ENCODE measurements around the gene ANKRD1.
"Not testable (repeated sequence)": the region's sequence is repeated elsewhere in the genome, so short reads cannot be mapped to it uniquely, and the experiment has no call there.

ANKRD1 gene

GRCh38 chr10:90958781-90959180 lies 37.9 kb upstream of the ANKRD1 start:
- no peaks in the 10 kb centered on the region for H3K27me3 ChIP-seq (ENCODE audit: control insufficient read depth, insufficient read depth, low read length)
- no peak overlapping the region for H3K4me3 ChIP-seq (ENCODE audit: low read length)
- H3K36me3 ChIP-seq (ENCODE audit: control insufficient read depth, low read depth, low read length): no peaks in the 10 kb centered on the region
- no peak overlapping the region for H3K9ac ChIP-seq (ENCODE audit: low read length)
- H3K27ac ChIP-seq (ENCODE audit: low read length): no peak overlapping the region
- H3K4me1 ChIP-seq (ENCODE audit: control insufficient read depth, low read depth, low read length): no peaks in the 10 kb centered on the region
- H3K9me3 ChIP-seq (ENCODE audit: control insufficient read depth, low read depth, low read length): no peaks in the 10 kb centered on the region

- H3K27me3 ChIP-seq (ENCODE audit: control insufficient read depth, insufficient read depth, low read length): peaks cover 30% of the 10 kb centered on the region
- H3K27ac ChIP-seq (ENCODE audit: low read length): no peak overlapping the region
- no peak overlapping the region for H3K9ac ChIP-seq (ENCODE audit: low read length)
- H3K9me3 ChIP-seq (ENCODE audit: control insufficient read depth, low read depth, low read length): no peaks in the 10 kb centered on the region
- H3K36me3 ChIP-seq (ENCODE audit: control insufficient read depth, low read depth, low read length): no peaks in the 10 kb centered on the region
- H3K4me1 ChIP-seq (ENCODE audit: control insufficient read depth, low read depth, low read length): no peaks in the 10 kb centered on the region
- H3K4me3 ChIP-seq (ENCODE audit: low read length): no peak overlapping the region
Observed at GRCh38 chr10:90947030-90947960, 26.4 kb upstream of the ANKRD1 start.

- H3K9me3 ChIP-seq (ENCODE audit: control insufficient read depth, low read depth, low read length): no peaks in the 10 kb centered on the region
- H3K4me1 ChIP-seq (ENCODE audit: control insufficient read depth, low read depth, low read length): no peaks in the 10 kb centered on the region
- peaks cover 41% of the 10 kb centered on the region for H3K27me3 ChIP-seq (ENCODE audit: control insufficient read depth, insufficient read depth, low read length)
- H3K4me3 ChIP-seq (ENCODE audit: low read length): no peak overlapping the region
- no peaks in the 10 kb centered on the region for H3K36me3 ChIP-seq (ENCODE audit: control insufficient read depth, low read depth, low read length)
- no peak overlapping the region for H3K27ac ChIP-seq (ENCODE audit: low read length)
- H3K9ac ChIP-seq (ENCODE audit: low read length): no peak overlapping the region
Observed at GRCh38 chr10:90945491-90946070, 24.7 kb upstream of the ANKRD1 start.

- Histone ChIP-seq H3K36me3 (ENCODE audit: control insufficient read depth, low read depth, low read length) (no peaks in the 10 kb centered on the region), H3K4me3 (ENCODE audit: low read length) (no peak overlapping the region), H3K4me1 (ENCODE audit: control insufficient read depth, low read depth, low read length) (no peaks in the 10 kb centered on the region), H3K27ac (ENCODE audit: low read length) (no peak overlapping the region), H3K9me3 (ENCODE audit: control insufficient read depth, low read depth, low read length) (no peaks in the 10 kb centered on the region), H3K27me3 (ENCODE audit: control insufficient read depth, insufficient read depth, low read length) (peaks cover 49% of the 10 kb centered on the region), H3K9ac (ENCODE audit: low read length) (no peak overlapping the region)
Observed at GRCh38 chr10:90944749-90945148, 23.9 kb upstream of the ANKRD1 start.

GRCh38 chr10:90942980-90943379 lies 22.1 kb upstream of the ANKRD1 start:
- H3K36me3 ChIP-seq (ENCODE audit: control insufficient read depth, low read depth, low read length); H3K4me3 ChIP-seq (ENCODE audit: low read length); H3K9ac ChIP-seq (ENCODE audit: low read length); H3K9me3 ChIP-seq (ENCODE audit: control insufficient read depth, low read depth, low read length); H3K27ac ChIP-seq (ENCODE audit: low read length); H3K4me1 ChIP-seq (ENCODE audit: control insufficient read depth, low read depth, low read length): not testable (repeated sequence)
- peaks cover 53% of the 10 kb centered on the region for H3K27me3 ChIP-seq (ENCODE audit: control insufficient read depth, insufficient read depth, low read length)

GRCh38 chr10:90939648-90940047 lies 18.8 kb upstream of the ANKRD1 start:
- H3K4me3 ChIP-seq (ENCODE audit: low read length): no peak overlapping the region
- H3K9me3 ChIP-seq (ENCODE audit: control insufficient read depth, low read depth, low read length): no peaks in the 10 kb centered on the region
- no peak overlapping the region for H3K9ac ChIP-seq (ENCODE audit: low read length)
- H3K4me1 ChIP-seq (ENCODE audit: control insufficient read depth, low read depth, low read length): no peaks in the 10 kb centered on the region
- no peaks in the 10 kb centered on the region for H3K36me3 ChIP-seq (ENCODE audit: control insufficient read depth, low read depth, low read length)
- no peak overlapping the region for H3K27ac ChIP-seq (ENCODE audit: low read length)
- peaks cover 70% of the 10 kb centered on the region for H3K27me3 ChIP-seq (ENCODE audit: control insufficient read depth, insufficient read depth, low read length)

GRCh38 chr10:90939116-90939515 lies 18.2 kb upstream of the ANKRD1 start:
- no peaks in the 10 kb centered on the region for H3K36me3 ChIP-seq (ENCODE audit: control insufficient read depth, low read depth, low read length)
- H3K4me1 ChIP-seq (ENCODE audit: control insufficient read depth, low read depth, low read length): no peaks in the 10 kb centered on the region
- no peak overlapping the region for H3K4me3 ChIP-seq (ENCODE audit: low read length)
- H3K27me3 ChIP-seq (ENCODE audit: control insufficient read depth, insufficient read depth, low read length): peaks cover 70% of the 10 kb centered on the region
- H3K9ac ChIP-seq (ENCODE audit: low read length): no peak overlapping the region
- no peaks in the 10 kb centered on the region for H3K9me3 ChIP-seq (ENCODE audit: control insufficient read depth, low read depth, low read length)
- no peak overlapping the region for H3K27ac ChIP-seq (ENCODE audit: low read length)

GRCh38 chr10:90937645-90938258 lies 16.9 kb upstream of the ANKRD1 start:
- H3K36me3 ChIP-seq (ENCODE audit: control insufficient read depth, low read depth, low read length): no peaks in the 10 kb centered on the region
- H3K4me3 ChIP-seq (ENCODE audit: low read length): no peak overlapping the region
- H3K9me3 ChIP-seq (ENCODE audit: control insufficient read depth, low read depth, low read length): no peaks in the 10 kb centered on the region
- no peak overlapping the region for H3K27ac ChIP-seq (ENCODE audit: low read length)
- H3K27me3 ChIP-seq (ENCODE audit: control insufficient read depth, insufficient read depth, low read length): peaks cover 82% of the 10 kb centered on the region
- no peaks in the 10 kb centered on the region for H3K4me1 ChIP-seq (ENCODE audit: control insufficient read depth, low read depth, low read length)
- H3K9ac ChIP-seq (ENCODE audit: low read length): no peak overlapping the region

- no peak overlapping the region for H3K4me3 ChIP-seq (ENCODE audit: low read length)
- no peak overlapping the region for H3K27ac ChIP-seq (ENCODE audit: low read length)
- H3K36me3 ChIP-seq (ENCODE audit: control insufficient read depth, low read depth, low read length): no peaks in the 10 kb centered on the region
- peaks cover 4% of the 10 kb centered on the region for H3K4me1 ChIP-seq (ENCODE audit: control insufficient read depth, low read depth, low read length)
- H3K9me3 ChIP-seq (ENCODE audit: control insufficient read depth, low read depth, low read length): no peaks in the 10 kb centered on the region
- H3K27me3 ChIP-seq (ENCODE audit: control insufficient read depth, insufficient read depth, low read length): peaks cover 93% of the 10 kb centered on the region
- H3K9ac ChIP-seq (ENCODE audit: low read length): no peak overlapping the region
Observed at GRCh38 chr10:90936276-90936659, 15.4 kb upstream of the ANKRD1 start.

GRCh38 chr10:90935581-90936275 lies 14.8 kb upstream of the ANKRD1 start:
- H3K27ac ChIP-seq (ENCODE audit: low read length): no peak overlapping the region
- peaks cover 93% of the 10 kb centered on the region for H3K27me3 ChIP-seq (ENCODE audit: control insufficient read depth, insufficient read depth, low read length)
- peaks cover 10% of the 10 kb centered on the region for H3K4me1 ChIP-seq (ENCODE audit: control insufficient read depth, low read depth, low read length)

More at GRCh38 chr10:90935581-90936275, 14.8 kb upstream of the ANKRD1 start:
- H3K36me3 ChIP-seq (ENCODE audit: control insufficient read depth, low read depth, low read length): no peaks in the 10 kb centered on the region
- H3K4me3 ChIP-seq (ENCODE audit: low read length): no peak overlapping the region
- no peak overlapping the region for H3K9ac ChIP-seq (ENCODE audit: low read length)
- no peaks in the 10 kb centered on the region for H3K9me3 ChIP-seq (ENCODE audit: control insufficient read depth, low read depth, low read length)

Data from iPS-18a (cell line).